ENCODE data around the gene TEX51.

The TEX51 gene

DNA sequence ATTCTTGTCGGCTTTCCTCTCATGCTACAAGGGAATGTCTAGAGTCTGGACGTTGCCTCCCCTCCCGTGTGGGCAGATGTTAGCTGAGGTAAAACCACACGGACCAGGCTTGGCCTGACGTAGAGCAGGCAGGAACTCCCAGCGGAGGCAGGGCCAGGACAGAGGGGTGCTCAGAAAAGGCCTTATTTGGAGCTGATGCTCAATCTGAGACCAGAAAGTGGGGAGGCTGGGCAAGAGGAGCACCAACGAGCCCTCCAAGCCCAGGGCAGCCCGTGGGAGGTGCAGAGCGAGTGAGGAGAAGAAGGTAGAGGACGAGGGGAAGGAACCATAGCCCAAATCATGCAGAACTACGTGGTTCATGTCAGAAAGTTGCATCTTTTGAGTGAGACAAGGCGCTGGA is 9.0 kb downstream of the TEX51 start:
- DNase-seq, result no peak
- TF ChIP-seq POLR2A (IDR thresholded peaks at IDR 0.05; ENCODE audit: low read length) (no peak), GATA1 (IDR thresholded peaks at IDR 0.05; ENCODE audit: low read depth, low read length) (no peak)

- no peak for TF ChIP-seq GATA1 (IDR thresholded peaks at IDR 0.05; ENCODE audit: low read depth, low read length)
- TF ChIP-seq POLR2A (IDR thresholded peaks at IDR 0.05; ENCODE audit: low read length), result no peak
- DNase-seq, result no peak
Observed at GRCh38 chr2:126908721-126909177, 10.1 kb downstream of the TEX51 start.

- no peak for DNase-seq
- TF ChIP-seq POLR2A (IDR thresholded peaks at IDR 0.05; ENCODE audit: low read length), result no peak
- TF ChIP-seq GATA1 (IDR thresholded peaks at IDR 0.05; ENCODE audit: low read depth, low read length), result no peak
Observed at GRCh38 chr2:126909366-126909765, 10.7 kb downstream of the TEX51 start.

GRCh38 chr2:126909781-126910180 is 11.1 kb downstream of the TEX51 start:
- TF ChIP-seq POLR2A (IDR thresholded peaks at IDR 0.05; ENCODE audit: low read length) (no peak), GATA1 (IDR thresholded peaks at IDR 0.05; ENCODE audit: low read depth, low read length) (no peak)
- no peak for DNase-seq

DNA sequence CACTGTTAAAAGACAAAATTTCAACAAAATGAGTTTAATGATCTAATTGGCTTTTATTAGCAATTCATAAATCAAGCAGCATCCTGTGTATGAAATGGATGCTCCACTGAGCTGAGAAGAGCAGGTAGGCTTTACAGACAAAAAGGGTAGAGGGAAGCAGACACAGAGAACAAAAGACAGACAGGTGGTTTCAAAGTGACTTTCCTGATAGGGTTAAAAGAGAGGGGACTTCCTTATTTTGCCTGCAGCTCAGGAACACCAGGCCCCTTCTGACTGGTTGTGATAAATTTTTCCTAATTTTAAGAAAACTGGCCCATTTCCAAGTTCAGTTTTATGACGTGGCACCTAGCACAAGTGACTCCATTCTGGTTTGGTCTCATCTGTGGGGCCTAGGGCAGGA is 11.9 kb downstream of the TEX51 start:
- TF ChIP-seq POLR2A (IDR thresholded peaks at IDR 0.05; ENCODE audit: low read length), result no peak
- no peak for DNase-seq

- TF ChIP-seq GATA1 (IDR thresholded peaks at IDR 0.05; ENCODE audit: low read depth, low read length), result no peak
- TF ChIP-seq POLR2A (IDR thresholded peaks at IDR 0.05; ENCODE audit: low read length), result no peak
- DNase-seq, result no peak
Observed at GRCh38 chr2:126911111-126911796, 12.6 kb downstream of the TEX51 start.

DNA sequence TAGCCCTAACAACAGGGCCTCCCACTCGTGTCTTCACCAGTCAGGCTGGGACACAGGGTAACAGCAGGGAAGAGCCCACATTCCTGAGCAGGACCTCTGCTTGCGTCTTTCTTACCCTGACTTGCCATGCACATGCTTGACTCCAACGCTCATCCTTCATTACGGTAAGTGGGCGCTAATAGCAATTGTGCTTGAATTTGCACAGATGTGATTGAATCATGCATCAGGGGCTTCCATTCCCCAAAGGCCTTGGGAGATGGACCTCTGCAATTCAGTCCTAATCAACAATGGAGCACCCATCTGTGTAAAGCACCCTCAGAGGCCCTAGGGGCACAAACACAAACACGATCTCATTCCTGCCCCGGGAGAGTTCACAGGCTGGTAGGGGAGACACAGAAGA is 13.5 kb downstream of the TEX51 start:
- no peak for TF ChIP-seq POLR2A (IDR thresholded peaks at IDR 0.05; ENCODE audit: low read length)
- no peak for TF ChIP-seq GATA1 (IDR thresholded peaks at IDR 0.05; ENCODE audit: low read depth, low read length)
- no peak for DNase-seq

DNA sequence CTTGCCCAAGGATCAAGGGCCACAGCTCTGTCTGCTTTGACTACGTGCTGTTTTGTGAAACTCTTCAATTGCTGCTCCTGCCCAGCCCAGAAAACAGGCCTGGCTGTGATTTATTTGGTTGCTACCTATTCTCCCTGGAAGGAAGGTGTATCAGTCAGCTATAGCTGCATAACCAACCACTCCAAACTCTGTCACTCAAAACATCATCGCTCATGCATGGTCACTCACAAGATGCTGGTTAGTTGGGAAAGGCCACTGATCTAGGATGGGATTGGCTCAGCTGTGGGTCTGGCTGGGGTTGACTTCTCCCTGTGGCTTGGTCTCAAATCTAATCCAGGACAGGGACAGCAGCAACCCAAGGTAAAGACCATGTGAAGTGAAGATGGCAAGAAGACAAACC is 14.6 kb downstream of the TEX51 start:
- DNase-seq, result no peak
- TF ChIP-seq GATA1 (IDR thresholded peaks at IDR 0.05; ENCODE audit: low read depth, low read length) (no peak), POLR2A (IDR thresholded peaks at IDR 0.05; ENCODE audit: low read length) (no peak)

DNA sequence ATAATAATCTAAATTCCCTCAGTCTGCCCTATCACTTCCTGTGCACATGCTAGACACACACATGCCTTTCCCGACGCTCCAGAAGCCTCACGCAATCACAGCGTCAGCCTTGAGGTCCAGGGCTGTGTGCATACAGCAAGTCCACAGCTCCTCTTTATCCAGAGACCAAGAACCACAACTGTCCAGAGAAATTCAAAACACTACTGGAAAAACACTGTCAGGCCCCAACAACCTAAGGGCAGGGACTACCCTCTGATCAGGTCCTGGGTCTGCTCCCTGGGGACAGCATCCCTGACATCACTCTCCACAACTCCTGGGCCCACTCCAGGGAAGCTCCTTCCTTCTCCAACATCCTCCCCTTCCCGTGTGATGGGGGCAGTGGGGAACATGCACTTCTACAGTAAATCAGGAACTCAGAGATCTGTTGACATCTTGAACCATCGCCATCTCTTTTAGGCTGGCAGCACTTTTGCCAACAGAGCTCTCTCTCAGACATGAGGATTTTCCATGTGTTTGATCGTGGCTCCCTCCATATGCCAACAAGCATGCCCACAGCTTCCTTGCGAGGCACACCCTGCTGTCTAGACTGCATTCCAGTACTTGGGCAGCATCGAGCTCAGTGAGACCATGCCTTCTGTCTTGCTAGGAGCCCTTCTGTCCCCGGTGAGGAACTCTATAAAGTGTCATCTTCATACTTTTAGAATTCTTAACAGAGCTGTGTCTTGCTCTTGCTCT is 15.4 kb downstream of the TEX51 start:
- no peak for TF ChIP-seq POLR2A (IDR thresholded peaks at IDR 0.05; ENCODE audit: low read length)
- no peak for DNase-seq

DNA sequence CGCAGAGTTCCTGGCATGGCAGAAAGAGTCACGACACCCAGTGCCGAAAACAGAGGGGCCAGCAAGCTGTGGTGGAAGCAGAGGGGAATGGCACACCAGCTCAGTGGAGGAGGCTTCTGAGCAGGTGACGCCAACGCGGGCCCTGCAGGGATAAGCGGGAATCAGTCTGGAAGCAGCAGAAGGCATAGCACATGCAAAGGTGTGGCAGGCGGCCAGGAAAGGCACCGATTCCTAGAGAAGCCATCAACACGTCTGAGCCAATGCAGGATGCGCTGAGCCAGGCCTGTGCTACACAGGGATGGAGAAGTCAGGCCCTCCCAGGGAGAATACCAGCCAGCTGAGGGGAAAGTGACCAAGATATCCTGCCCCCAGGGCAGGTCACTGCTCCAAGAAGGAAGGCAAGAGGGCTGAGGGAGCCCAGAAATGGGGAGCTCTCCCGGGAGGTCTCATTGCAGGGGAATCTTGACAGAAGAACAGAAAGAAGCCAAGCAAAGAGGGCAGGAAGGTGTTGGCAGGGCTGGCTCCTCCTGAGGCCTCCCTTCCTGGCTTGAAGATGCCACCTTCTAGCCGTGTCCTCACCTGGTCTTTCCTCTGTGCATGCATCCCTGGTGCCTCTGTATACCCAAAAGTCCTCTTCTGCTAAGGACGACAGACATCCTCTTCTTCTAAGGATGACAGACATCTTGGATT is 16.3 kb downstream of the TEX51 start:
- no peak for TF ChIP-seq GATA1 (IDR thresholded peaks at IDR 0.05; ENCODE audit: low read depth, low read length)
- TF ChIP-seq POLR2A (IDR thresholded peaks at IDR 0.05; ENCODE audit: low read length), result no peak
- DNase-seq, result no peak

GRCh38 chr2:126915903-126916302 is 17.2 kb downstream of the TEX51 start:
- TF ChIP-seq POLR2A (IDR thresholded peaks at IDR 0.05; ENCODE audit: low read length) (no peak), GATA1 (IDR thresholded peaks at IDR 0.05; ENCODE audit: low read depth, low read length) (no peak)
- no peak for DNase-seq

GRCh38 chr2:126916744-126917143 is 18.1 kb downstream of the TEX51 start:
- no peak for TF ChIP-seq GATA1 (IDR thresholded peaks at IDR 0.05; ENCODE audit: low read depth, low read length)
- no peak for TF ChIP-seq POLR2A (IDR thresholded peaks at IDR 0.05; ENCODE audit: low read length)
- no peak for DNase-seq

- no peak for DNase-seq
- TF ChIP-seq GATA1 (IDR thresholded peaks at IDR 0.05; ENCODE audit: low read depth, low read length) (no peak), POLR2A (IDR thresholded peaks at IDR 0.05; ENCODE audit: low read length) (no peak)
Observed at GRCh38 chr2:126921066-126921465, 22.4 kb downstream of the TEX51 start.

GRCh38 chr2:126930970-126931590 is 32.4 kb downstream of the TEX51 start:
- DNase-seq, result no peak
- TF ChIP-seq POLR2A (IDR thresholded peaks at IDR 0.05; ENCODE audit: low read length) (no peak), GATA1 (IDR thresholded peaks at IDR 0.05; ENCODE audit: low read depth, low read length) (no peak)

All from erythroblast (primary cell).